ENCODE results near the gene ATG4B. TPM values are rescaled to one million over a fixed set of nuclear protein-coding genes. Genes with fewer than 3 reads are reported as not detected.

The ATG4B gene
- total and polyA plus RNA-seq, 2 of the 8 experiments (the other 6 are each of a cell fraction or from before 2014, with no cell fraction given) = 103 to 155 TPM

- no peak for TF ChIP-seq ATF3 (IDR thresholded peaks at IDR 0.05; ENCODE audit: insufficient read depth, low read depth, low read length)
- no peak for TF ChIP-seq TAF7 (optimal IDR thresholded peaks at IDR 0.05; ENCODE audit: borderline replicate concordance, low read depth, low read length)
These were observed 35.7 kb downstream of the ATG4B start (continued) for GRCh38 chr2:241673189-241673663.

Data from H1 (cell line).